HFFc6 (cell line): ENCODE data around the gene INTS6. TPM values are rescaled to one million over a fixed set of nuclear protein-coding genes. Genes with fewer than 3 reads are reported as not detected.

ENCODE experiments used
- DNase-seq: peaks from one replicate; pipeline ENCODE4 v3.0.0-alpha.2; 2018
- H3K27ac Mint-ChIP-seq: 2 replicates; pipeline ENCODE4 v1.8.0; 2020; ENCODE audit warnings: mild to moderate bottlenecking, mixed read lengths
- H3K27me3 Mint-ChIP-seq: 2 replicates; pipeline ENCODE4 v1.8.0; 2021; ENCODE audit warnings: mild to moderate bottlenecking, moderate library complexity, mixed read lengths; ENCODE audit not compliant: insufficient read depth
- H3K36me3 Mint-ChIP-seq: 2 replicates; pipeline ENCODE4 v1.8.0; 2021; ENCODE audit warnings: low read depth, mixed read lengths
- H3K4me1 Mint-ChIP-seq: 2 replicates; pipeline ENCODE4 v1.8.0; 2020; ENCODE audit warnings: low read depth, mixed read lengths
- H3K4me3 Mint-ChIP-seq: 2 replicates; pipeline ENCODE4 v1.8.0; 2020; ENCODE audit warnings: mild to moderate bottlenecking, moderate library complexity, mixed read lengths
- H3K9me3 Mint-ChIP-seq: 2 replicates; pipeline ENCODE4 v1.8.0; 2020; ENCODE audit warnings: mild to moderate bottlenecking, mixed read lengths
- total RNA-seq, 6 experiments: library from RNA; stranded (reverse); fragmentation: NEBNext Ultra II Directional; extraction: Animal tissue kit (Norgen Biotek cat#: 25700); gene quantifications; 2 replicates in 1 of 6; 3 replicates in 5 of 6; pipeline ENCODE4 v1.2.3, GENCODE V29; 2021
- TF ChIP-seq, protein P1 (sequence below): fragments of 200-600 bp; sonication (generic); IDR thresholded peaks from 2 replicates; pipeline ENCODE4 v1.5.0; 2021; ENCODE audit warnings: antibody characterized with exemption, mild to moderate bottlenecking

INTS6 gene
- total RNA-seq, 6 experiments from 2014 or later, result 32.4 to 38.6 (median 33.5) TPM

DNA sequence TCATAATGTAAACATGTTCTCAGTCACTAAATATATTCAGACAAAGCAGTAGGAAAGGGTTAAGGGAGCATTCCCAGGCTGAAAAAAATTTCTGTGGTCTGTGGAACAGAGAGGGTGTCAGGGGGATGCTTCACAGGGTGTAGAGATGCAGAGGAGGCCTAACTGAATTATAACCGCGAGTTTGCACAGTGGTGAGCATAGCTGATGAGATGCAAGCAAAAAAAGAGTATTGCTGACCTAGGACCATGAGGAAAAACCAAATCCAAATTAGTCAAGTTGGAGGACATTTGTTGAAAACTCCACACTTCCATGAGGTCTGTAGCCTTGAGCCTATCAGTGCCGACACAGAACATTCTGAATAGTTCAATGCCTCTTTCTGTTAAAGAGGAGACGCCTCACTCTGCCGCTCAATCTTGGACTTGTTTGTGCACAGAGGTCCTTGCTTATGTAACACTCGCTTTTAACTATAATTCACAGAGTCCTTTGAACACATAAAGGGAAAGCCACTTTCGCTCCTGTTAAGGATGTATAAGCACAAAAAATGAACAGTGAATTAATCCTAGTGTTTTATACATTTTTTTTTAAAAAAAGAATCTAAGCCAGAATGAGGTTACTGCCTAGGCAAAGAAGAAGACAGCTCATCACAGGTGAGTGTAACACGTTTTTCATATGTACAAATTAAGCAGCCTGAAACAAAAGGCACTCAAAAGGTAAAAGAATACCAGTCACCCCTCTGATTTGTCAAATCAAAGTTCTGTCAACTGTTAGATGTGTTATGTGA, 25.8 kb upstream of the INTS6 start:
- TF ChIP-seq, protein P1, sequence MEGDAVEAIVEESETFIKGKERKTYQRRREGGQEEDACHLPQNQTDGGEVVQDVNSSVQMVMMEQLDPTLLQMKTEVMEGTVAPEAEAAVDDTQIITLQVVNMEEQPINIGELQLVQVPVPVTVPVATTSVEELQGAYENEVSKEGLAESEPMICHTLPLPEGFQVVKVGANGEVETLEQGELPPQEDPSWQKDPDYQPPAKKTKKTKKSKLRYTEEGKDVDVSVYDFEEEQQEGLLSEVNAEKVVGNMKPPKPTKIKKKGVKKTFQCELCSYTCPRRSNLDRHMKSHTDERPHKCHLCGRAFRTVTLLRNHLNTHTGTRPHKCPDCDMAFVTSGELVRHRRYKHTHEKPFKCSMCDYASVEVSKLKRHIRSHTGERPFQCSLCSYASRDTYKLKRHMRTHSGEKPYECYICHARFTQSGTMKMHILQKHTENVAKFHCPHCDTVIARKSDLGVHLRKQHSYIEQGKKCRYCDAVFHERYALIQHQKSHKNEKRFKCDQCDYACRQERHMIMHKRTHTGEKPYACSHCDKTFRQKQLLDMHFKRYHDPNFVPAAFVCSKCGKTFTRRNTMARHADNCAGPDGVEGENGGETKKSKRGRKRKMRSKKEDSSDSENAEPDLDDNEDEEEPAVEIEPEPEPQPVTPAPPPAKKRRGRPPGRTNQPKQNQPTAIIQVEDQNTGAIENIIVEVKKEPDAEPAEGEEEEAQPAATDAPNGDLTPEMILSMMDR, result no peak
- H3K27me3 Mint-ChIP-seq, result no peaks in the 10 kb centered on the region
- H3K4me1 Mint-ChIP-seq, result peaks cover 27% of the 10 kb centered on the region; the same call in 1 of the 2 replicates
- H3K4me3 Mint-ChIP-seq, result no peak overlapping the region; the same call in 1 of the 2 replicates
- H3K27ac Mint-ChIP-seq, result no peak overlapping the region
- peaks cover 10% of the 10 kb centered on the region for H3K36me3 Mint-ChIP-seq
- no peaks in the 10 kb centered on the region for H3K9me3 Mint-ChIP-seq
- no peak for DNase-seq

DNA sequence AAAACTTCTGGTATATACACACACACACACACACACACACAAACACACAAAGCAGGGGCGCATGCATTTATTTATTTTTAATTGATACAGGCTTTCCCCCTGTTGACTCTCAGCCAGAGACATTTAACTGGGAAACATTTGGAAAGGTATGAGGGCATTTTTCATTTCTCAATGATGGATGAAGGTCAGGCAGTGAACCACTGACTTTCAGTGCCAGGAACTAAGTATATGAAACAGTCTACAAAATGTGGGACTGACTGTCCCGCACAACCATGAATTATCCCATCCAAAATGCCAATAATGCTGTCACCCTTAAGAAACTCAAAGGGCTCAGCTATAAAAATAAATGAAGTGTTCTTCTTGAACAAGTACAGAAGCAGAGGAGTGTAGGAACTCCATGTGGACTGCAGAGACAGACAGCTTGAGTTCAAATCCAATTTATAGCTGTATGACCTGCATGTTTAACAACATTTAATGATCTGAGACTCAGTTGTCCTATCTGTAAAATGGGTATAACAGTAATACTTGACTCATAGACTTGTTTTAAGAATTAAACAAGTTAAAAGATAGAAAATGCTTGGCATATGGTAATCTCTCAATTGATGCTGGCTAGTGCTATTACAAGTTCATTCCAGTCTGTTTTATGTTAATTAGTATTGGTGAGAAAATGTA, 25.0 kb upstream of the INTS6 start:
- 0 out of 2 replicates have a peak, but pooled peaks cover 2% of the 10 kb centered on the region for H3K36me3 Mint-ChIP-seq
- no peaks in the 10 kb centered on the region for H3K9me3 Mint-ChIP-seq
- no peak for DNase-seq
- no peak overlapping the region for H3K27ac Mint-ChIP-seq
- no peaks in the 10 kb centered on the region for H3K27me3 Mint-ChIP-seq
- H3K4me1 Mint-ChIP-seq, result peaks cover 27% of the 10 kb centered on the region; the same call in 1 of the 2 replicates
- TF ChIP-seq, protein P1, result no peak
- H3K4me3 Mint-ChIP-seq, result no peak overlapping the region

DNA sequence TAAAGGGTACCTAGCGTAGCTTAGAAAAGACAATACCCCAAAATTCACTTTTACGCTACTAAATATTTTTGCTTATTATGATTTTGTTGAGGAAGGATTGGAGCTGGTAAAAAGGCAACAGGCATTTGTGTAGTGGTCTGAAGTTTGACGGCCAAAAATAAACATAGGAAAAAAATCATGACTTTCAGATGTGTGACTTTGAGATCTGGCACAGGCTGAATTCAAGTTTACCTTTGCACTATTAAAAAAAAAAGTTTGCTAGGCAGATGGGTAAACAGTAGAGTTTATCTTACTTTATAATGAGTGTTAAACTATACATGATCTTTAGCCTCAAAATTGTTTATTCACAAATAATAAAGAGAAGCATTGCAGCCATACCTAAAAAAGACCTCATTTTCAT, 24.3 kb upstream of the INTS6 start:
- Mint-ChIP-seq H3K27me3 (no peaks in the 10 kb centered on the region), H3K4me1 (peaks cover 27% of the 10 kb centered on the region; the same call in 1 of the 2 replicates), H3K4me3 (no peak overlapping the region), H3K9me3 (no peaks in the 10 kb centered on the region), H3K36me3 (no peaks in the 10 kb centered on the region), H3K27ac (no peak overlapping the region)
- TF ChIP-seq, protein P1, result no peak
- DNase-seq, result no peak

DNA sequence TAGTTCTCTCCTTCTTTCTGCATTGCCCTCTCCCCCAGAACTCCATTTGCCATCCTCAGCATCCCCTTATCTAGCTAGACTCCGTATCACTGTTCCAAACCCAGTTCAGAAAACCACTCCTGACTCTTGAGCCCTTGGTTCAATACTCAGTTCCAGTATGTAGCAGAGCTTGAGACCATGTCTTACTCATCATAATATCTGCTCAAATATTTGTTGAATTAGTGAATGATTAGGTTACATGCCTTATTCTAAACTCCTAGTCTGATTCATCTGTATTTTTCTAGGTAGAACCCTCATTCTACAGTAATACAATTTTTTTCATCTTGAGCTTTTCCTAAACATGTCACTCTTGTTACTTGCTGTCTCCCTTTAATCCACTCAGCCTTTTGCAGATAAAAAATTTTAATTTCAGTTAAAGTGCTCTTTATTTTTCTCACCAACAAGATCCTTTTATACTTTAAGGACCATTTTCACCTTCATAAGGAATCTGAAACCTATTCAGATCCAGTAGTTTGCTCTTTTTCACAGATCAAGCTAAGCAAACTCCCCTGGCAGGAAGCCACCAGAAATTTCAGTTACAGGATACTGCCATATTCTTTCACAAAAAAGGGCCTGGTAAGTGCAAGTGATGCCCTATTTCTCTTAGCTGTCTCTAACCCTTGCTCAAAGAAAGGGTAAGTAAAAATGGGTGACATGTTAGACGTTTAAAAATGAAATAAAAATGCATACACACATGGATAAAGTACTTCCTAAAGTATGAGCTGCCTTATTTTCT, 23.1 kb upstream of the INTS6 start:
- TF ChIP-seq, protein P1, result no peak
- Mint-ChIP-seq H3K36me3 (no peaks in the 10 kb centered on the region), H3K27ac (peak overlapping the region; percentile 36), H3K27me3 (no peaks in the 10 kb centered on the region), H3K4me1 (peaks cover 27% of the 10 kb centered on the region; the same call in 1 of the 2 replicates), H3K9me3 (no peaks in the 10 kb centered on the region), H3K4me3 (peak overlapping the region; percentile 3; the same call in 1 of the 2 replicates)
- DNase-seq, result peak; percentile 28

DNA sequence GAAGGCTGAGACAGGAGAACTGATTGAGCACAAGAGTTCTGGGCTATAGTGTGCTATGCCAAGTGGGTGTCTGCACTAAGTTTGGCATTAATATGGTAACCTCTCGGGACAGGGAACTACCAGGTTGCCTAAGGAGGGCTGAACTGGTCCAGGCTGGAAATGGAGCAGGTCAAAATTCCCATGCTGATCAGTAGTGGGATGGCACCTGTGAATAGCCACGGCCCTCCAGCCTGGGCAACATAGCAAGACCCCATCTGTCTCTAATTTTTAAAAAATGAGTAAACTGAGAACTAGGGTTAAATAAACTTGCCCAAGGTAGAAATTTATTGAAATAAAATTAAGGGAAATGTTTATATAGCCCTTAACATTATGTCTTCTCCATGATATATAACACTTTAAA, 17.0 kb upstream of the INTS6 start:
- no peak for DNase-seq

More for the DNA sequence above, 17.0 kb upstream of the INTS6 start:
- H3K27ac Mint-ChIP-seq, result no peak overlapping the region
- no peaks in the 10 kb centered on the region for H3K4me1 Mint-ChIP-seq
- TF ChIP-seq, protein P1, result no peak
- H3K4me3 Mint-ChIP-seq, result no peak overlapping the region
- no peaks in the 10 kb centered on the region for H3K9me3 Mint-ChIP-seq
- H3K27me3 Mint-ChIP-seq, result no peaks in the 10 kb centered on the region; the same call in 1 of the 2 replicates
- H3K36me3 Mint-ChIP-seq, result no peaks in the 10 kb centered on the region
